Activated CD4-positive, alpha-beta T cell treated with anti-CD3 and anti-CD28 coated beads, Interleukin-2, amount 50 U/mL, for 24 hours (primary cell): ENCODE results near the gene AK8.
"Not testable (repeated sequence)": the region's sequence is repeated elsewhere in the genome, so short reads cannot be mapped to it uniquely, and the experiment has no call there.

Experiments
- DNase-seq, 2 donors: peaks; one replicate each; pipeline ENCODE4 v3.0.0-alpha.2; 2020; ENCODE audit warnings: low read depth in 1 of 2, low spot score in 1 of 2

Gene AK8

DNA sequence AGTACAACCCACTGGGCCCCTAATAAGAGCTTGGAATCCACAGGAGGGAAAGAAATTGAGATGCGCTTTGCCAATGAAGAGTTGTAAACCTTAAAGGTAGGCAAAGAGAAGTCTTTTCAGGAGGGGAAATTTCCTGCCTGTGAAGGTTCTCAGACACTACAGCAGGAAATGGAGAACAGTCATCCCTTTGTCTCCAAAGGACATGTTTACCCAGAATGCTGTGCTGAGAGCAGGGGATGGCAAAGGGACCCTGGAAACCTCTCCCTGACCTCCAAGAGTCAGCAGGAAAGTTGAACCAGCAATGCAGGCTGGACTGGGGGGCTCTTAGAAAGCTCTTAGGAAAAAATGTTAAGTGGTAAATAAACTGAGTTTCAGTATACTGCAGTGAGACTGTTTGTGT is 103.2 kb downstream of the AK8 start:
- no peak for DNase-seq

- no peak for DNase-seq
These were observed 104.2 kb downstream of the AK8 start for GRCh38 chr9:132773764-132774339.

GRCh38 chr9:132773093-132773492 is 105.0 kb downstream of the AK8 start:
- no peak for DNase-seq

DNA sequence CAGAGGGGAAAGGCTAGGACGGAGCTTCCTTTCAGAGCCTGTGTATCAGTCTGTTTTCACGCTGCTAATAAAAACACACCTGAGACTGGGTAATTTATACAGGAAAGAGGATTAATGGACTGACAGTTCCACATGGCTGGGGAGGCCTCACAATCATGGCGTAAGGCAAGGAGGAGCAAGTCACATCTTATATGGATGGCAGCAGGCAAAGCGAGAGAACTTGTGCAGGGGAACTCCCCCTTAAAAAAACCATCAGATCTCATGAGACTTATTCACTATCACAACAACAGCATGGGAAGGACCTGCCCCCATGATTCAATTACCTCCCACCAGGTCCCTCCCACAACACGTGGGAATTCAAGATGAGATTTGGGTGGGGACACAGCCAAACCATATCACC is 106.3 kb downstream of the AK8 start:
- not testable (repeated sequence) for DNase-seq

- DNase-seq: no peak
These were observed 107.2 kb downstream of the AK8 start for GRCh38 chr9:132770770-132771310.

- peak; percentile 32 to 49 for DNase-seq
These were observed 107.9 kb downstream of the AK8 start for GRCh38 chr9:132769906-132770769.

DNA sequence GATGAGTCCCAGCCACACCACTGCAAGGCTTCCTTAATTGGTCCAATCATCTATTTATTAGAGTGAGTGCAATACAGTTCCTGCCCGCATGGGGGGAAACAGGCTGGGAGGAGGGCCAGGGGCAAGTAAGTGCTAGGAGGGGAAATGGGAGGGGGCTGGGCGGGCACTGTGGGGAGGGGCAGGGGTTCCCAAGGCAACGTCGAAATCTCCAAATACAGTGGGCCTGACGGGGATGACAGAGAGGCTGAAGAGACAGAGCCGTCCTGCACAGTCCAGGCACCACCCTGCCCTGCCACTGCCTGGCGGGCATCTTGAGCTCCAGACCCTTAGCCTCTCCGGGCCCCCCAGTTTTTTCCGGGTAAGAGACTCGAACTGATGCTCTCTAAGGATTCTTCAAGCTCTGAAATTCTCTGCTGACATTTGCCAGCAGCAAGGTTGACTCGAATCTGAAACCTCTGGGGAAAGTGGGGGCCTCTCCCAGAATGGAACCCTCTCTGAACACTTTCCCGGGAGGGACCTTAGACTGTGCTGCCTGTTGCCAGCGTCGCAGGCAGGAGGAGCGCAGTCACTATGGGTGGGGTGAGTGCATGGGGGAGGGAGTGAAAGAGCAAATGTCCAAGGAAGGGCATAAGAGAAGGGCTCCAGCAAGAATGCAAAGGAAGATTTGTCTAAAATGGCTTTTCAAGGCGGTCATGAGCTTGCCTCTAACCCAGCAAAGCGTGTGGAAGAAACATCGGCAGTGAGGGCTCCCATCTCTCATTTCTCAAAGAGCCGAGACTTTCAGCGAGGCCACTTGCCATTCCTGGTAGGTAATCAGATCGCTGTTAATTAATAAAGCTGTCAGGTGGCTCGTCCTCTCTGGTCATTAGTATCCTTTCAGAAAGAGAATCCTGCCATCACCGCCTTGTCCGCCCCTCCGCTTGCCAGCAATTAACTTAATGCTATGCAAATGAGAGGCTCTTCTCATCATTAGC is 108.9 kb downstream of the AK8 start:
- peak; percentile 30 to 53 for DNase-seq

DNA sequence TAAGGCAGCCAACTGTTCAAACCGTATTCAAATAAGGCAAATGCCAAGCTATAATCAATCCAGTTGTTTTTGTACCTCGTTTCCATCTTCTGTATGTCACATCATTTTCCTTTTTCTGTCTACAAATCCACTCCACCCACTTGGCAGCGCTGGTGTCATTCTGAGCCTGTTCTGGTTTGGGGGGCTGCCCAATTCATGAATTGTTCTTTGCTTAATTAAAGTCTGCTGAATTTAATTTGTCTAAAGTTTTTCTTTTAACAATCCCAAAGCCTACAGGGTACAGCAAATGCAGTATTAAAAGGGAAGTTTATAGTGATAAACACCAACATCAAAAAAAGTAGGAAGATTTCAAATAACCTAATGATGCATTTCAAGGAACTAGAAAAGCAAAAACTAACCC is 114.5 kb downstream of the AK8 start:
- DNase-seq: no peak

DNA sequence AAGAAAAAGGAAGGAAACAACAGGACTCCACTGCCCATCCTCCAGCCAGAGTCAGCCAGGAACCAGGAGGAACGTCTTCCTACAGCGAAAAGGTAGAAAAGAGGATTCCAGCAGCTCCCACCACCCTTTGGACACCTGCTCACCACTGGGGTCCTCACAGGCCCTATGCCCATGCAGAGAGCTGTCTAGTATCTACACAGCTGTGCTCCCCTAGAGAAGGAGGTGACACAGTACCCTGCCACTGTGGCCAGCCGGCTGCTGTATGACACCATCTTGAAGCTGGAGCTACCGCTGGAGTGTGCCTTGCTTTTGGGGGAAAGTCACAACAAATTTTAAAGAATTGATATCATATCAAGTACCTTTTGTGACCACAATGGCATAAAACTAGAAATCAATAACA is 115.2 kb downstream of the AK8 start:
- no peak for DNase-seq

- DNase-seq: no peak
These were observed 116.5 kb downstream of the AK8 start for GRCh38 chr9:132761602-132762001.

GRCh38 chr9:132760057-132760456 is 118.0 kb downstream of the AK8 start:
- no peak for DNase-seq

GRCh38 chr9:132757016-132757415 is 121.1 kb downstream of the AK8 start:
- DNase-seq: no peak

DNA sequence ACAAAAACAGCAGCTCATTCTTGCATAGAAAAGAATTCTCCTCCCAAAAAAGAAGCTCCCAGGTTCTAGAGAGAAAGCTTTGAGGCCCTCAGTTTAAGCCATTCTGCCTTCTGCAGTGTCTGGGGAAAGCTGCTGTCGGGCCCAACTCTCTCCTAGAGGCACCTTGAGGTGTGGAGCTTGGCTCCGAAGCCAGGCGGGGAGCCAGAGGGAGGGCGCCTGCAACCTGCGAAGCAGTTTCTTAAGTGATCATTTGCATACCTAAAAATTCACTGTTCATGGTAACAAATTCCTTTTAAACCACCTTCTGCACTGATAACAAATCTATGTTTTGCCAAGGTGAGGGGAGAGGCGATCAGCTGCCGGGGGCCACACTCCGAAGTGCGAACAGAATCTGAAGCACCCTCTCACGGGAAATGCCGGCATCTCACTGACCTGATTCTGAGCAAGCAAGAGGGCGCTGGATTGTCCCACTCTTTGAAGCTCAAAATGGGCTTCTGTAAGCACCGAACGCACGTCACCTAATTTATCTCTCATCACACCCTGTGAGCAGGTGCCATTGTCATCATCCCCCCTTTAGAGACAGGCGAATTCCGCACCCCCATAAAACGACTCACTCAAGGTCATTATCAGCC is 121.8 kb downstream of the AK8 start:
- DNase-seq: no peak

DNA sequence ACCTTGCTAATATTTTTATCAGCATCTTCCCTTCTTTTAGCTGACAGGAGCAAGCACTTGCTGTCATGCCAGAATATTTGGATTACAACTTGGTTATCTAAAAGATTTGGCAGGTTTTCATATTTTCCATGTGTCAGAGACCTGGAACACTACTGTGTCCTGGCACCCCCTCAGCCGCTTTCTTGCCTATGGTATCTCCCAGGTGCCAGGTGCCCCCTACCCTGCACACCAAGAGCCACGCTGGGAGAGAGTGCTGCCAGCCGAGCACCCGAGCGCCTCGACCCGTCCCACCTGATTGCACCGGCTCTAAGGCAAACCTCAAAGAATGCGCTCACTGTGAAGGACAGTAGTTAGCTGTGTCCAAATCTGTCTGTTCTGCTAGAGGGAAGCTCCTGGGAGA is 123.0 kb downstream of the AK8 start:
- no peak for DNase-seq

DNA sequence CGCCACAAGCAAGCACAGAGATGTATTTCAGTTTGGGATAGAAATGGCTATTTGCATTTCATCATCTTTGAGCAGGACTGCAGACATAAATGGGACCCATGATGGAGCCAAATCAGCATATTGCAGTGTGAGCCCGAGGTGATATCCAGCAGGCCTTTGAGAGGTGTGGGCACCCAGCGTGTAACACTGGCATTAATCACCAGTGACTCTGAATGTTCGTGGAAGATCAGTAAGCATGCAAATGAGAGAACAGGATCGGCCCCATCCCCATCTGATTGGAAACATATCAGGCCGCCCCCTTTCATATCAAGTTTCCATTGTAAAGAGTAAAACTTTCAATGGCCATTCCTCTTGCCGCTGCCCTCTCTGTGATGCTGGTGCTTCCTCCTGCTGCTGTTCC is 123.8 kb downstream of the AK8 start:
- no peak for DNase-seq

- no peak for DNase-seq
These were observed 124.5 kb downstream of the AK8 start for GRCh38 chr9:132753593-132753880.

- DNase-seq: no peak
These were observed 125.0 kb downstream of the AK8 start for GRCh38 chr9:132752877-132753592.

GRCh38 chr9:132750668-132751067 is 127.4 kb downstream of the AK8 start:
- no peak for DNase-seq

- no peak for DNase-seq
These were observed 128.8 kb downstream of the AK8 start for GRCh38 chr9:132749306-132749705.

DNA sequence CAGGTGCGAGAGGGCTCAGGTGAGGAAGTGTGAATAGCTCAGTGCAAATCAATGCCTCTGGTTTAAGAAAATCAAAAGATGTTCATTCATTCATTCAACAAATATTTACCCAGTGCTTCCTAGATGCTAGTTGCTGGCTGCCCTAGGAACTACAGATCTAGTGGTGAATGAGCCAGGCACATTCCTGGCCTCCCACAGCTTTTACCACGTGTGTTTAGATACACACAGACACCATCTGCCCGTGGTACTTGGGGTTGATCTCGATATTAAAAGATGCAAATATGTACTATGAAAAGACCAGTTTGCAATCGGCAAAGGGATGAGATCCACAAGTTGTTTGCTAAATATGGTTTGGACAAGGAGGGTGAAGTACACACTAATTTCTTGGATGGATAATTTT is 129.6 kb downstream of the AK8 start:
- no peak for DNase-seq
